SK-N-SH treated with all-trans-retinoic acid at 6 μM for 48 hours (cell line): ENCODE data around the gene DPT.

Experiments used
- ISL1 ChIP-seq: fragments of 250-450 bp; sonication (Bioruptor Pico); IDR thresholded peaks from 2 replicates; pipeline ENCODE4 v2.1.2; 2022; ENCODE audit warnings: mild to moderate bottlenecking, moderate library complexity
- SNAI2 ChIP-seq: fragments of 250-450 bp; sonication (Bioruptor Pico); IDR thresholded peaks from 2 replicates; pipeline ENCODE4 v1.5.0; 2020; ENCODE audit warnings: mild to moderate bottlenecking, moderate library complexity
- ZC3H10 ChIP-seq: fragments of 250-450 bp; sonication (Bioruptor Pico); IDR thresholded peaks from 2 replicates; pipeline ENCODE4 v1.5.1; 2021; ENCODE audit warnings: mild to moderate bottlenecking, moderate library complexity
- ZNF8 ChIP-seq: fragments of 450-650 bp; formaldehyde crosslinking; IDR thresholded peaks from 2 replicates; pipeline ENCODE4 v1.5.0; 2020; ENCODE audit warnings: mild to moderate bottlenecking, moderate library complexity

DNA sequence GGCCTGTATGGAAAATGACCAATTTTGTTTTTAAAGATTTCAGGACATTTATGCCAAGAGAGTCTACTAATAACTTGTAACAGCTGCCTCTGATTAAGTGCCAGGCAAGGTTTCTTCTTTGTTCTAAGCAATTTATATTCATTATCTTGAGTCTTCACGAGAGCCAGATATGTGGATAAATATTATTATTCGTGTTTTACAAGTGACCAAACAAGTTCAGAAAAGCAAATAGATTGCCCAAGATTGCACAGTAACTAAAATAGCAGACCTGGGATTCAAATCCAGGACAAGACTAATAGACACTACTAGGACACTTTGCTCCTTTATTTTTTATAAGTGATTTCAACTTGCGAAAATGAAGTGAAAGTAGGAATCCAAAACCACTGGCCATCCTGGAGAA lies 30.1 kb upstream of the DPT start:
- TF ChIP-seq ISL1 = no peak
- no peak for TF ChIP-seq SNAI2 (CRISPR knock-in tag)
- no peak for TF ChIP-seq ZC3H10
- TF ChIP-seq ZNF8 (CRISPR knock-in tag) = no peak
